CD4-positive, alpha-beta T cell (primary cell): Measurements from ENCODE around the gene CROCC2. TPM values are rescaled to one million over a fixed set of nuclear protein-coding genes. Genes with fewer than 3 reads are reported as not detected.

ENCODE experiments used
- ATAC-seq: fragments of 200-7000 bp; cut with Tn5 transposase; one replicate; pipeline ENCODE4 v1.10.0; 2022; ENCODE audit warnings: mild to moderate bottlenecking; ENCODE audit not compliant: poor library complexity
- CTCF ChIA-PET: fragments of 350-600 bp; sonication (Branson Sonifier 250); formaldehyde crosslinking; loops from one replicate; lab custom pipeline; 2021; ENCODE audit warnings: antibody characterized with exemption, inconsistent platforms; lab: Charles Lee
- POLR2A ChIA-PET: fragments of 350-600 bp; sonication (Branson Sonifier 250); formaldehyde crosslinking; loops from one replicate; lab custom pipeline; 2021; ENCODE audit warnings: antibody characterized with exemption, inconsistent platforms; lab: Charles Lee
- DNase-seq, 14 experiments: peaks; one replicate each; pipeline ENCODE4 v3.0.0-alpha.2; 2013 to 2020; ENCODE audit warnings: mixed read lengths in 2 of 14
- H3K27ac ChIP-seq, 2 donors: one replicate each; pipeline versions ENCODE4 v1.5.1 to v1.7.0; 2013; ENCODE audit warnings: low read length in 2 of 2, low read depth in 1 of 2, mild to moderate bottlenecking in 1 of 2
- H3K27me3 ChIP-seq, 2 experiments: 1 replicate in 1 of 2; 2 replicates in 1 of 2; pipeline versions ENCODE4 v1.6.1 to v1.7.0; 2013; ENCODE audit warnings: low read length in 2 of 2, control low read depth in 1 of 2, mild to moderate bottlenecking in 1 of 2, moderate library complexity in 1 of 2; ENCODE audit not compliant: insufficient read depth in 2 of 2, control insufficient read depth in 1 of 2
- H3K36me3 ChIP-seq: one replicate; pipeline ENCODE4 v1.6.1; 2013; ENCODE audit warnings: low read length, control low read depth; ENCODE audit not compliant: insufficient read depth
- H3K4me1 ChIP-seq: one replicate; pipeline ENCODE4 v1.6.1; 2013; ENCODE audit warnings: low read length, control low read depth; ENCODE audit not compliant: insufficient read depth
- H3K4me3 ChIP-seq: one replicate; pipeline ENCODE4 v1.5.1; 2013; ENCODE audit warnings: mild to moderate bottlenecking, low read length, moderate library complexity
- H3K9me3 ChIP-seq, 2 experiments: 1 replicate in 1 of 2; 2 replicates in 1 of 2; pipeline versions ENCODE4 v1.6.1 to v1.7.0; 2013; ENCODE audit warnings: low read length in 2 of 2, mild to moderate bottlenecking in 2 of 2, control low read depth in 1 of 2, moderate library complexity in 1 of 2; ENCODE audit not compliant: control insufficient read depth in 1 of 2, insufficient read depth in 1 of 2
- H3K27ac Mint-ChIP-seq: one replicate; pipeline ENCODE4 v1.8.0; 2020; ENCODE audit warnings: mixed read lengths
- H3K27me3 Mint-ChIP-seq: one replicate; pipeline ENCODE4 v1.8.0; 2021; ENCODE audit warnings: mixed read lengths
- H3K36me3 Mint-ChIP-seq: one replicate; pipeline ENCODE4 v1.8.0; 2021; ENCODE audit warnings: low read depth, mixed read lengths
- H3K4me1 Mint-ChIP-seq: one replicate; pipeline ENCODE4 v1.8.0; 2021; ENCODE audit warnings: low read depth, mixed read lengths
- H3K4me3 Mint-ChIP-seq: one replicate; pipeline ENCODE4 v1.8.0; 2020; ENCODE audit warnings: mild to moderate bottlenecking, mixed read lengths
- H3K9me3 Mint-ChIP-seq: one replicate; pipeline ENCODE4 v1.8.0; 2020; ENCODE audit warnings: mixed read lengths
- intact Hi-C, 2 experiments: fragments of 100-400 bp; cut with DNase I in 1 of 2; cut with micrococcal nuclease in 1 of 2; formaldehyde crosslinking; loops; one replicate each; pipeline versions ENCODE4 v1.15.1 to v1.9.0; 2023 to 2025; cut with DNase I, micrococcal nuclease
- total RNA-seq, 174 experiments: library from RNA in 2 of 174; stranded (reverse) in 2 of 174; gene quantifications; one replicate each; pipeline ENCODE4 v1.2.3 and lab custom pipeline; 2021 to 2026
- TF ChIP-seq, protein P1 (sequence below): fragments of 200-600 bp; IDR thresholded peaks from one replicate; pipeline ENCODE4 v1.8.0; 2022; ENCODE audit warnings: antibody characterized with exemption, mild to moderate bottlenecking

The CROCC2 gene
- total RNA-seq, 2 experiments from 2014 or later, result not detected

GRCh38 chr2:241005569-241005968, 99.4 kb downstream of the CROCC2 start:
- H3K9me3 Mint-ChIP-seq, result peaks cover 14% of the 10 kb centered on the region
- Histone ChIP-seq H3K4me3 (no peak overlapping the region), H3K27ac (no peak overlapping the region), H3K36me3 (no peaks in the 10 kb centered on the region), H3K9me3 (peaks cover 21 to 35% of the 10 kb centered on the region in 2 experiments), H3K27me3 (peaks cover 0 to 3% of the 10 kb centered on the region in 2 experiments), H3K4me1 (peaks cover 26% of the 10 kb centered on the region)
- H3K27me3 Mint-ChIP-seq, result peaks cover 7% of the 10 kb centered on the region
- H3K27ac Mint-ChIP-seq, result no peak overlapping the region
- no peak overlapping the region for H3K4me3 Mint-ChIP-seq
- TF ChIP-seq, protein P1, sequence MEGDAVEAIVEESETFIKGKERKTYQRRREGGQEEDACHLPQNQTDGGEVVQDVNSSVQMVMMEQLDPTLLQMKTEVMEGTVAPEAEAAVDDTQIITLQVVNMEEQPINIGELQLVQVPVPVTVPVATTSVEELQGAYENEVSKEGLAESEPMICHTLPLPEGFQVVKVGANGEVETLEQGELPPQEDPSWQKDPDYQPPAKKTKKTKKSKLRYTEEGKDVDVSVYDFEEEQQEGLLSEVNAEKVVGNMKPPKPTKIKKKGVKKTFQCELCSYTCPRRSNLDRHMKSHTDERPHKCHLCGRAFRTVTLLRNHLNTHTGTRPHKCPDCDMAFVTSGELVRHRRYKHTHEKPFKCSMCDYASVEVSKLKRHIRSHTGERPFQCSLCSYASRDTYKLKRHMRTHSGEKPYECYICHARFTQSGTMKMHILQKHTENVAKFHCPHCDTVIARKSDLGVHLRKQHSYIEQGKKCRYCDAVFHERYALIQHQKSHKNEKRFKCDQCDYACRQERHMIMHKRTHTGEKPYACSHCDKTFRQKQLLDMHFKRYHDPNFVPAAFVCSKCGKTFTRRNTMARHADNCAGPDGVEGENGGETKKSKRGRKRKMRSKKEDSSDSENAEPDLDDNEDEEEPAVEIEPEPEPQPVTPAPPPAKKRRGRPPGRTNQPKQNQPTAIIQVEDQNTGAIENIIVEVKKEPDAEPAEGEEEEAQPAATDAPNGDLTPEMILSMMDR, result no peak
- ATAC-seq, result no peak
- CTCF ChIA-PET, result no interaction called here
- DNase-seq, result no peak
- H3K36me3 Mint-ChIP-seq, result peaks cover 26% of the 10 kb centered on the region
- peaks cover 29% of the 10 kb centered on the region for H3K4me1 Mint-ChIP-seq
- intact Hi-C loops, result no loop called here
- POLR2A ChIA-PET, result no interaction called here

GRCh38 chr2:241006412-241006811, 100.3 kb downstream of the CROCC2 start:
- Histone ChIP-seq H3K27ac (no peak overlapping the region), H3K27me3 (peaks cover 0 to 3% of the 10 kb centered on the region in 2 experiments), H3K36me3 (no peaks in the 10 kb centered on the region), H3K4me3 (no peak overlapping the region), H3K9me3 (peaks cover 21 to 37% of the 10 kb centered on the region in 2 experiments), H3K4me1 (peaks cover 35% of the 10 kb centered on the region)
- no peak for DNase-seq
- TF ChIP-seq, protein P1, result no peak
- intact Hi-C loops, result no loop called here
- Mint-ChIP-seq H3K27ac (peak overlapping the region; percentile 27), H3K4me1 (peaks cover 27% of the 10 kb centered on the region), H3K36me3 (peaks cover 22% of the 10 kb centered on the region), H3K4me3 (no peak overlapping the region), H3K27me3 (no peaks in the 10 kb centered on the region), H3K9me3 (peaks cover 14% of the 10 kb centered on the region)
- ChIA-PET CTCF (no interaction called here), POLR2A (no interaction called here)
- ATAC-seq, result no peak

GRCh38 chr2:241007111-241007510, 101.0 kb downstream of the CROCC2 start:
- Histone ChIP-seq H3K36me3 (no peaks in the 10 kb centered on the region), H3K4me3 (no peak overlapping the region), H3K4me1 (peaks cover 42% of the 10 kb centered on the region), H3K27ac (no peak overlapping the region), H3K9me3 (peaks cover 21 to 41% of the 10 kb centered on the region in 2 experiments), H3K27me3 (peaks cover 0 to 3% of the 10 kb centered on the region in 2 experiments)
- Mint-ChIP-seq H3K4me1 (peaks cover 31% of the 10 kb centered on the region), H3K36me3 (peaks cover 19% of the 10 kb centered on the region), H3K4me3 (no peak overlapping the region), H3K9me3 (peaks cover 14% of the 10 kb centered on the region), H3K27me3 (no peaks in the 10 kb centered on the region), H3K27ac (no peak overlapping the region)
- TF ChIP-seq, protein P1, result no peak
- ATAC-seq (no peak), DNase-seq (peak in 1 of 14 experiments; percentile 22)
- POLR2A ChIA-PET, result no interaction called here
- intact Hi-C loops, result no loop called here
- CTCF ChIA-PET, result no interaction called here
